ENCODE data around the gene PIANP.
"Not testable (repeated sequence)": the region's sequence is repeated elsewhere in the genome, so short reads cannot be mapped to it uniquely, and the experiment has no call there.

The PIANP gene, protein sequence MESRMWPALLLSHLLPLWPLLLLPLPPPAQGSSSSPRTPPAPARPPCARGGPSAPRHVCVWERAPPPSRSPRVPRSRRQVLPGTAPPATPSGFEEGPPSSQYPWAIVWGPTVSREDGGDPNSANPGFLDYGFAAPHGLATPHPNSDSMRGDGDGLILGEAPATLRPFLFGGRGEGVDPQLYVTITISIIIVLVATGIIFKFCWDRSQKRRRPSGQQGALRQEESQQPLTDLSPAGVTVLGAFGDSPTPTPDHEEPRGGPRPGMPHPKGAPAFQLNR

DNA sequence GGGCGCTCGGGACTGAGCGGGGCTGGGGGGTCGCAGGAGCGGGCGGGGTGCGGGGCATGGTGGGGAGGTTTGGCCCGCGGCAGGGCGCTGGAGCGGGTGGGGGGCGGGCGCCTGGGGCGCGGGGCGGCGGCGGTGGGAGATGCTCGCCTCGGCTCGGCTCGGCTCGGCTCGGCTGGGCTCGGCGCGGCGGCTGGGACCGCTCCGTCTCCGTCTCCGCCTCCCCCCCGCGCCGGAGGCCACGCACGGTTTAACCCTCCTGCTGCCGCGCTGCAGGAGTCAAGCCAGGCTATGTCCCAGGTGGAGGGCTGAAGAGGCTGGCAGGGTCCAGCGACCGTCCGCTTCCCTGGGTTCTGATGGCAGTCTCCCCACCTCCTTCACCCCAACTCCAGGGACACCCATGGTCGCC lies at the start of gene PIANP:
Gene PIANP (minus strand): TSS at position 170 of the 406 bp plus-strand sequence. CDS start 2,754 bp downstream, outside the sequence.
- Histone ChIP-seq H3K27me3 (ENCODE audit: control insufficient read depth, insufficient read depth, low read length) (peaks cover 64% of the 10 kb centered on the region), H3K36me3 (ENCODE audit: control insufficient read depth, insufficient read depth, low read length) (no peaks in the 10 kb centered on the region), H3K9me3 (ENCODE audit: control insufficient read depth, low read length) (no peaks in the 10 kb centered on the region), H3K9ac (ENCODE audit: low read length) (no peak within 1 kb of the TSS), H3K4me1 (ENCODE audit: control insufficient read depth, insufficient read depth, low read length) (peaks cover 4% of the 10 kb centered on the region), H3K4me3 (ENCODE audit: low read length) (no peak within 1 kb of the TSS)

DNA sequence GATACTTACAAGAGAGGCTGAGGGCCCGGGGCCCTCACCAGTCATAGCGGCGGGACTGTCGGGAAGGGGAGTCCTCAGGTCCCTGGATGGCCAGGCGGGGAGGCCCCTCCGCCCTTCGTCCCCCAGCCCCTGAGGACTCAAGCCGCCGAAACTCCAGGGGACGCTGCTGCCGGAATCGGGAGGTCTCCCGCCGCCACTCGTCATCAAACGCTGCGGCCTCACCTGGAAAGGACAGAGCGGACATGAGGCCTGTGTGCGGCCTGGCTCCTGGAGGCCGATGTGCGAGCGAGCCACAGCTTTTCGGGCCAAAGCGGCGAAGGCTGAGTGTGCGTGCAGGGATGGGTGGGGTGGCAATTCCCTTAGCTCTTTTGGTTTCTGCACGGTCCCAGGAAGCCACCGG lies 48.1 kb upstream of the PIANP start:
- H3K9me3 ChIP-seq (ENCODE audit: control insufficient read depth, low read length) = no peaks in the 10 kb centered on the region
- H3K4me3 ChIP-seq (ENCODE audit: low read length) = no peak overlapping the region
- H3K9ac ChIP-seq (ENCODE audit: low read length) = no peak overlapping the region
- peaks cover 7% of the 10 kb centered on the region for H3K4me1 ChIP-seq (ENCODE audit: control insufficient read depth, insufficient read depth, low read length)
- H3K27me3 ChIP-seq (ENCODE audit: control insufficient read depth, insufficient read depth, low read length) = no peaks in the 10 kb centered on the region
- H3K36me3 ChIP-seq (ENCODE audit: control insufficient read depth, insufficient read depth, low read length) = peaks cover 10% of the 10 kb centered on the region

DNA sequence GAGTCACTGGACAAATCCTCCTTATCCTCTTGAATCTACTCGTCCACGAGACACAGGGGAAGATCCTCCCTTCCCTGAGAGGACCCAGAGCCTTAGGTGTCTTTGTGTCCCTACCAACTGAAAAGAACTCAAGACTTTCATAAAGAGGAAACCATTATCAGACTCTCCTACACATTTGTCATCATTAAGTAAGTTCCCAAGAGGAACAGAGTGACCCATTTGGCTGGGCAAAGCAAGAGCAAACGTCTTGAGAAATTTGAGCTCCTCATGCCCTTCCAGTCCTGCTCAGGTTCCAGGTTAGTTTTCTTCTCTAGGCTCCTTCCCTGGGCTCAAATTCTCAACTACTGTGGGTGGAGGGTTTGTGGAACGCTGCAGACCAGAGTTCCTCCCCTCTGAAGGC lies 46.6 kb upstream of the PIANP start:
- Histone ChIP-seq H3K36me3 (ENCODE audit: control insufficient read depth, insufficient read depth, low read length) (peaks cover 10% of the 10 kb centered on the region), H3K4me1 (ENCODE audit: control insufficient read depth, insufficient read depth, low read length) (peaks cover 4% of the 10 kb centered on the region), H3K27me3 (ENCODE audit: control insufficient read depth, insufficient read depth, low read length) (no peaks in the 10 kb centered on the region)

DNA sequence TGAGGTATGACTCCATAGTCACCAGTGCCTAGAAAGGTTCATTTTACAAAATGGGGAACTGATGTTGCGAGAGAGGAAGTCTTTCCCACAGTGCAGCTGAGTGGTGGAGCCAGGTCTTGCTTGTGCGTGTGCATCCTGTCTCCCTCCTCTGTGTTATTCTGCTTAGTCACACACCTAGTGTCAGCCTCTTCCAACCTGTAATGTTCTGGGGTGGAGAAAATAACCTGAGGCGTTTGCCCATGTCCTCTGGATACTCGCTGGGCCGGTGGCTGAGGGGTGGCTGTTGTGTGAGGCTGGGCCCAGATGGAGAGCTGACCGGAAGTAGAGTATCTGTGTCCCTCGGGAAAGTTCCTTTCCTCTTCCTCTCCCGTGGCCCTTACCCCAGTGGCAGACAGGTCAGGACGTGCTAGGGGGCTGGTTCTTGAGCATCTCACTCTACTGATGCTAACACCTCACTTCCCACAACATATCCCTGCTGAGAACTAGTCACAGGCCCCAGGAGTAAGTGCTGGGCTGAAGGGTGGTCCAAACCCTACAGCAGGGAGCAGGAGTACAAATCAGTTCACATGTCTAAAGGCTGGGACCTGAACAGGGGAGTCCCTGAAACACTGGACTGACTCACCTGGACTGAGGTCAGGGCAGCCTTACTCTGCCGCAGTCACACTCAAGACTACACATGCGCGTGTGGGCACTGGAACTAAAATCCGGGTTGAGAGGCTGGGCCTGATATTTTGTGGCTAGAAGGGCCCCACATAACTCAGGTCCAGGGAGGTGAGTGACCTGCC lies 45.3 kb upstream of the PIANP start:
- no peak overlapping the region for H3K4me3 ChIP-seq (ENCODE audit: low read length)
- peaks cover 10% of the 10 kb centered on the region for H3K36me3 ChIP-seq (ENCODE audit: control insufficient read depth, insufficient read depth, low read length)
- no peak overlapping the region for H3K9ac ChIP-seq (ENCODE audit: low read length)
- no peaks in the 10 kb centered on the region for H3K9me3 ChIP-seq (ENCODE audit: control insufficient read depth, low read length)
- H3K4me1 ChIP-seq (ENCODE audit: control insufficient read depth, insufficient read depth, low read length) = no peaks in the 10 kb centered on the region
- H3K27me3 ChIP-seq (ENCODE audit: control insufficient read depth, insufficient read depth, low read length) = no peaks in the 10 kb centered on the region

More for the DNA sequence above, 46.6 kb upstream of the PIANP start:
- H3K9me3 ChIP-seq (ENCODE audit: control insufficient read depth, low read length) = no peaks in the 10 kb centered on the region
- H3K9ac ChIP-seq (ENCODE audit: low read length) = no peak overlapping the region
- no peak overlapping the region for H3K4me3 ChIP-seq (ENCODE audit: low read length)

DNA sequence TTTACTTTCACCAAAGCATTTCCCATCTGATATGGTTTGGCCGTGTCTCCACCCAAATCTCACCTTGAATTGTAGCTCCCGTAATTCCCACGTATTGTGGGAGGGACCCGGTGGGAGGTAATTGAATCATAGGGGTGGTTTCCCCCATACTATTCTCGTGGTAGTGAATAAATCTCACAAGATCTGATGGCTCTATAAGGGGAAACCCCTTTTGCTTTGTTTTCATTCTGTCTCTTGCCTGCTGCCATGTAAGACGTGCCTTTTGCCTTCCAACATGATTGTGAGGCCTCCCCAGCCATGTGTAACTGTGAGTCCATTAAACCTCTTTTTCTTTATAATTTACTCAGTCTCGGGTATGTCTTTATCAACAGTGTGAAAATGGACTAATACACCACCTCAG lies 42.7 kb upstream of the PIANP start:
- H3K4me1 ChIP-seq (ENCODE audit: control insufficient read depth, insufficient read depth, low read length); H3K4me3 ChIP-seq (ENCODE audit: low read length); H3K9ac ChIP-seq (ENCODE audit: low read length); H3K27me3 ChIP-seq (ENCODE audit: control insufficient read depth, insufficient read depth, low read length); H3K9me3 ChIP-seq (ENCODE audit: control insufficient read depth, low read length); H3K36me3 ChIP-seq (ENCODE audit: control insufficient read depth, insufficient read depth, low read length): not testable (repeated sequence)

DNA sequence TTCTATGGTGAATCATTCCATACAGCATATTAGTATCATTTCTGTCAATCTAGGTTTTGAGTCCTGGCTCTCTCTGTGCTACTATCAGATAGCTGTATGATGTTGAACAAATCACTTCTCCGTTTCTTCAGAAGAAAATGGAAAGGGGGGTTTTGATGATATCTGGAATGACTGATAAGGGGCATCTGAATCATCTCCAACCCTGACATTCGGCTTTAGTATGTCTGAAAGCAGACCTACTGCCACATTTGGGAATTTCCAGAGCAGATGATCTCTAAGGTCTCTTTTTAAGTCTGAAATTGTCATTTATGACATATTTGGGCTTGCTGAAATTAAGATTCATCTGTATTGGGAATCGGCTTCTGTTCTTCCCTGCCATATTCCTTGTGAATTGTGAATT lies 42.2 kb upstream of the PIANP start:
- Histone ChIP-seq H3K4me3 (ENCODE audit: low read length) (no peak overlapping the region), H3K9ac (ENCODE audit: low read length) (no peak overlapping the region), H3K27me3 (ENCODE audit: control insufficient read depth, insufficient read depth, low read length) (no peaks in the 10 kb centered on the region), H3K36me3 (ENCODE audit: control insufficient read depth, insufficient read depth, low read length) (no peaks in the 10 kb centered on the region), H3K4me1 (ENCODE audit: control insufficient read depth, insufficient read depth, low read length) (no peaks in the 10 kb centered on the region), H3K9me3 (ENCODE audit: control insufficient read depth, low read length) (no peaks in the 10 kb centered on the region)

DNA sequence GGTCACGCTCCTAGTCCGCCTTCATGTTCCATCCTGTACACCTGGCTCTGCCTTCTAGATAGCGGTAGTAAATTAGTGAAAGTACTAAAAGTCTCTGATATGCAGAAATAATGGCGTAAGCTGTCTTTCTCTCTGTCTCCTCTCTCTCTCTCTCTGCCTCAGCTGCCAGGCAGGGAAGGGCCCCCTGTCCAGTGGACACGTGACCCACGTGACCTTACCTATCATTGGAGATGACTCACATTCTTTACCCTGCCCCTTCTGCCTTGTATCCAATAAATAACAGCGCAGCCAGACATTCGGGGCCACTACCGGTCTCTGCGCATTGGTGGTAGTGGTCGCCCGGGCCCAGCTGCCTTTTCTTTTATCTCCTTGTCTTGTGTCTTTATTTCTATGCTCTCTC lies 41.5 kb upstream of the PIANP start:
- not testable (repeated sequence) for H3K4me3 ChIP-seq (ENCODE audit: low read length); H3K9ac ChIP-seq (ENCODE audit: low read length); H3K27me3 ChIP-seq (ENCODE audit: control insufficient read depth, insufficient read depth, low read length); H3K4me1 ChIP-seq (ENCODE audit: control insufficient read depth, insufficient read depth, low read length); H3K9me3 ChIP-seq (ENCODE audit: control insufficient read depth, low read length); H3K36me3 ChIP-seq (ENCODE audit: control insufficient read depth, insufficient read depth, low read length)

DNA sequence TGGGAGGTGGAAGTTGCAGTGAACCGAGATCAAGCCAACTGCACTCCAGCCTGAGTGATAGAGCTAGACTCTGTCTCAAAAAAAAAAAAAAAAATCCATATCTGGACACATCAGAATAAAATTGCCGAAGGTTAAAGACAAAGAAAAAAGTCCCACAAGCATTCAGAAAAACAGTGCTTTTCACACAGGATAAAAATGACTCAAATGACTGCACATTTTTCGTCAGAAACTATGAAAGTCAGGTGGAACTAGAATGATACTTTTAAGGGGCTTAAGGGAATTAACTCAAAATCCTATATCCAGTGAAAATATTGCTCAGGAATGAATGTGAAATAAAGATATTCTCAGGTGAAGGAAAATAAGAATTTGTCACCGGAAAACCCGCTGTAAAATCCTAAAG lies 36.1 kb upstream of the PIANP start:
- no peaks in the 10 kb centered on the region for H3K27me3 ChIP-seq (ENCODE audit: control insufficient read depth, insufficient read depth, low read length)
- no peak overlapping the region for H3K4me3 ChIP-seq (ENCODE audit: low read length)
- H3K36me3 ChIP-seq (ENCODE audit: control insufficient read depth, insufficient read depth, low read length) = no peaks in the 10 kb centered on the region
- H3K9me3 ChIP-seq (ENCODE audit: control insufficient read depth, low read length) = no peaks in the 10 kb centered on the region
- H3K4me1 ChIP-seq (ENCODE audit: control insufficient read depth, insufficient read depth, low read length) = no peaks in the 10 kb centered on the region
- H3K9ac ChIP-seq (ENCODE audit: low read length) = no peak overlapping the region

DNA sequence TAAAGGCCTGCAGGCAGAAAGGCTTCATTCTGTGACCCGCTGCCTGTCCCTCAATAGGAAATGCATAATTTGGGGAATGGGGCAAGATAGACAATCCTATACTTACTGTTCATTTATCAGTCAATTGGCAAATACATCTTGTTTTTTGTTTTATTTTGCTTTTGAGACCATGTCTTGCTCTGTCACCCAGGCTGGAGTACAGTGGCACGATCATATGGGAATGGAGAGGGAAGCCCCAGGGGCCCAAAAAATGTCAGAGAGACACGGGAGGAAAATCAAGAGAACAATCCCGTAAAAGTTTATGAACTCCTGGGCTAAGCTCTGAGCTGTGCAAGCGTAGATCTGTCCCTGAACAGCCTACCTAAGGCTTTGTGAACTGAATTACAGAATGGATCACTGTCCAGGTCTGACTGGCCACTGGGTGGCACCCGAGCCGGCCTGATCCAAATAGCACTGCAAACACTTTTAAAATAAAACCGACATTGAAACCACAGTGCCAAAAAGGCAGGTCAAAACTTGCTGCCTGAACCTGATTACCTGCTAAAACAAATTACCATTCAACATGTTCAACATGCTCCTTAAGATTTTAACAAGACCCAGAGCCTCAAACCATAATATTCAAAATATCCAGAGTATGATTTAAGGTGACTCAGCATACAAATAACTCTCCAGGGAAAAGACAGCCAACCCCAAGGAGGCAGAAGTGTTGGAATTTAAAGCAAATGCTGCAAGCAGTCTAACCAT lies 35.0 kb upstream of the PIANP start:
- Histone ChIP-seq H3K9me3 (ENCODE audit: control insufficient read depth, low read length) (no peaks in the 10 kb centered on the region), H3K4me3 (ENCODE audit: low read length) (no peak overlapping the region), H3K9ac (ENCODE audit: low read length) (no peak overlapping the region), H3K27me3 (ENCODE audit: control insufficient read depth, insufficient read depth, low read length) (no peaks in the 10 kb centered on the region), H3K36me3 (ENCODE audit: control insufficient read depth, insufficient read depth, low read length) (peaks cover 5% of the 10 kb centered on the region), H3K4me1 (ENCODE audit: control insufficient read depth, insufficient read depth, low read length) (no peaks in the 10 kb centered on the region)

DNA sequence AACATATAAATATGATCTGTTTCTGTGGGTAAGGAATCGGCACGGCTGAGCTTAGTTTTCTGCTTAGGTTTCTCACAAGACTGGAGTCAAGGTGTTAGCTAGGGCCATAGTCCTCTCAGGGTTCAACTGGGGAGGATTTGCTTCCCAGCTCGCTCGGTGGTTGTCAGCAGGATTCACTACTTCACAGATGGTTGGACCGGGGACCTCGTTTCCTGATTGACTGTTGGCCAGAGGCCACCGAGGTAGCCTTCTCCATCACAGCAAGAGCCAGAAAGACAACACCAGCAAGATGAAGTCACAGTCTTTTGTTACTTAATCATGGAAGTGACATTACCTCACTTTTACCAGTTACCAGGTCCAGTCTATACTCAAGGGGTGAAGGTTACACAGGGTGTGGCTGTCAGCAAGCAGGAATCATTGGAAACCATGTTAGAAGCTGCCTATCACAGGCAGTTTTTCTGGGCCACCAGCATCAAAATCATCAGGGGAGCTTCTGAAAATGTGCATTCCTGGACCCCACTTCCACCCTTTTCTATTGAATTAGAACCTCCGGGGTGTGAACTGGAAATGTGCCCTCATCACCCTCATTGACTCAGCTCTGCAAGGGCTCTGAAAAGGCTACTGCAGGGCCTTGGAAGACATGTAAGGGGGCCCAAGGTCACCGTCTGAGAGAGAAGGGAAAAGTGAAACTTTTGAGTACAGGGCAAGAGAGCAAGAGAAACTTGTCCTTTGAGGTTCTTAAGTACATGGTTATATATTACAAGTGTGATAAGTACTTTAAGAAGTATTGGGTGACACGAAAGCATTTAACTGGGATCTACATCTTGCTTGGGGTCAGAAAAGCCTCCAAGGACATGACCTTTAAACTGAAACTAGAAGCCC lies 34.1 kb upstream of the PIANP start:
- no peaks in the 10 kb centered on the region for H3K4me1 ChIP-seq (ENCODE audit: control insufficient read depth, insufficient read depth, low read length)
- no peak overlapping the region for H3K9ac ChIP-seq (ENCODE audit: low read length)
- H3K9me3 ChIP-seq (ENCODE audit: control insufficient read depth, low read length) = no peaks in the 10 kb centered on the region
- no peak overlapping the region for H3K4me3 ChIP-seq (ENCODE audit: low read length)
- H3K36me3 ChIP-seq (ENCODE audit: control insufficient read depth, insufficient read depth, low read length) = peaks cover 14% of the 10 kb centered on the region
- no peaks in the 10 kb centered on the region for H3K27me3 ChIP-seq (ENCODE audit: control insufficient read depth, insufficient read depth, low read length)

DNA sequence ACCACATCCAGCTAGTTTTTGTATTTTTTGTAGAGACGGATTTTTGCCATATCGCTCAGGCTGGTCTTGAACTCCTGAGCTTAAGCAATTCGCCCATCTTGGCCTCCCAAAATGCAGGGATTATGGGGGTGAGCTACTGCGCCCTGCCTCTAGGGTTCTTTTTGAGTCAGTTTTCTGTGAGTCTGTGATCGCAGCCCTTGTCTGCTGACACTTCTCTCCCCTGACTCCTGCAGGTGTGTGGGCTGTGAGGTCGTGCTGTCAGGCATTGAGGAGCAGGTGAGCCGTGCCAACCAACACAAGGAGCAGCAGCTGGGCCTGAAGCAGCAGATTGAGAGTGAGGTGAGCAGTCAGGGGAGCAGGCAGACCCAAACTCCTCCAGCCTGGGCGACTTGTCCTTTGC lies 29.6 kb upstream of the PIANP start:
- no peak overlapping the region for H3K9ac ChIP-seq (ENCODE audit: low read length)
- H3K27me3 ChIP-seq (ENCODE audit: control insufficient read depth, insufficient read depth, low read length) = no peaks in the 10 kb centered on the region
- no peak overlapping the region for H3K4me3 ChIP-seq (ENCODE audit: low read length)
- H3K9me3 ChIP-seq (ENCODE audit: control insufficient read depth, low read length) = no peaks in the 10 kb centered on the region
- H3K36me3 ChIP-seq (ENCODE audit: control insufficient read depth, insufficient read depth, low read length) = peaks cover 14% of the 10 kb centered on the region
- H3K4me1 ChIP-seq (ENCODE audit: control insufficient read depth, insufficient read depth, low read length) = no peaks in the 10 kb centered on the region

Data from mucosa of stomach (tissue), 1 donor.